HG02798 (cell line): ENCODE measurements around the gene STAT6.

Experiments used
- ATAC-seq: cut with Tn5 transposase; IDR thresholded peaks from one replicate; pipeline ENCODE4 v1.9.1; 2021; ENCODE audit warnings: mild to moderate bottlenecking; ENCODE audit not compliant: unreplicated experiment, poor library complexity

STAT6 gene

DNA sequence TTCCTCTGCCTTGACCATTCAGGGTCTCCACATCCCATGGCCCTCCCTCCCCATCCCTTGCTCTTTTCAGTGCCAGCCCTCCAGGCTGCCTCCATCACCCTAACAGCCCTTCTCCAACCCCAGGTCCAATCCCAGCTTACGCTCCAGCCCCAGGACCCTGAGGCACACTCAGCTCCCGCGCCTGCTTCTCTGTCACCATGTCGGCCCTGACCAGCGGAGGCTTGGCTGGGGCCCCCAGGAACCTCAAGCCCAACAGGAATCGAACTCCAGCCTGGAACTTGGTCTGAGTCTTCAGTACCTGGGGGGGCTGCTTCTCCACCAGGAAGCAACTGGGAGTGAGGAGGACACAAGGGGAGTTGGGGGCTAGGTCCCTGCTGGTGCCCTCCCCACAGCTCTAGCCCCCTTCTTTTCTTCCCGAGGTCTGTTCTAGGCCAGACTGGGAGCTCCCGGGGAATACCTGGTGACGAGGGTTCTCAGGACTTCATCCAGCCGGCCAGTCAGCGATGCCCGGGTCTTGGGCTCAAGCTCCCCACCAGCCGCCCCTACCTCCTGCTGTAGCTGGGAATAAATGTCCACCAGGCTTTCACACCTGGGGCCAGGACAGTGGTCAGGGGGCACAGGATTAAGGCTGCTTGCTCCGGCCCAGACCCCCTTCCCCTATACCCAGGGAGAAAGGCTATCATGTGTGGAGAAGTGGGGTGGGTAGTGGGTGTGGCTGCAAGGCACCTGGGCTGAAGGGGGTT is 6.0 kb downstream of the STAT6 start:
- ATAC-seq = no peak

- no peak for ATAC-seq
Observed at GRCh38 chr12:57104292-57104910, 6.8 kb downstream of the STAT6 start.

DNA sequence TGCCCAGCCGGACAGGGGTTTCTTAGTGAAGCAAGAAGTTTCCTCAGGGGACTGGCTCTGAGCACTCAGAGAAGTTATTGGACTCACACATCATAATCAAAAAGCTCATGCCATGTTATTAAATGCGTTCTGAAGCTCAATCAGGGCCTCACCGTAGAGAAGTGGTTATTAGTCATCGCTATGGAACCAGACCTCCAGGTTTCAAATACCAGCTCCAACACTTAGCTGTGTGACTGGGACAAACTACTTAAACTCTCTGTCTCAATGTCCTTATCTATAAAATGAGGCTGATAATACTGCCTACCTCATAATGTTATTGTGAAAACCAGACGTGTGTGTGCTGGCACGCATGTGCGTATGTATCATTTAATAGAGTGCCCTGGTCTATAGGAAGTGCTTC is 7.3 kb downstream of the STAT6 start:
- ATAC-seq = no peak

DNA sequence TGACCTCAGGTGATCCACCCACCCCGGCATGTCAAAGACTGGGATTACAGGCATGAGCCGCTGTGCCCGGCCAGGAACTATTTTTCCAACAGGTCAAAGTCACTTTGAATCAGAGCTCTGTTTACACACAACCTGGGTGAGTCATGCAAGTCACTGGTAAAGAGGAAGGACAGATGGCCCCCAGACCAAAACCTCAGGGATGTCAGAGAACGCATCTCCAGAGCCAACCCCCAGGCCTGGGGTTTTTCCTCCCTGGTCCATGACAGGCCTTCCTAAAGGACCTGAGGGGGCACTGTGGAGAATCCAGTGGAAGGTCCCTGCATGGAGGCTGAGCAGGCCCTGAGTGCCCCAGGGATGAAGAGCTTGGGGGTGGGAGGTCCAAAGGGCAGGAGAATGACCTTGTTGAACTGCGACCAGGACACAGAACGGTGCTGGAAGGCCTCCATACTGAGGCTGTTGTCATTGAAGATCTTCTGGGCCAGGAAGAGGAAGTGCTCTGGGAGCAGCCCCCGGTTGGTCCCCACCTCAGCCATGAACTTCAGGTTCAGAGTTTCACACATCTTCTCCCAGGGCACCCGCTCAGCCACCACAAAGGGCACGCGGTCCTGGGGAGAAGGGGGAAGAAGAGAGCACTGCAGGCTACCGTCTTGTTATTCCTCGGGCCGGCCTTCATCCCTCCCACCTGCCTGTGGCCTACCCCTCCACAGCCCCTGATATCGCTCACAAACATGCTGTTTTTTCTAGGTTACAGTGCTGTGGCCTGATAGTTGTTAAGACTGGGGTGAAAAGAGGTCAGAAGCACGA is 9.1 kb downstream of the STAT6 start:
- ATAC-seq = no peak

GRCh38 chr12:57099766-57100165 is 11.4 kb downstream of the STAT6 start:
- ATAC-seq = no peak

GRCh38 chr12:57099047-57099714 is 12.0 kb downstream of the STAT6 start:
- ATAC-seq = no peak

- ATAC-seq = no peak
Observed at GRCh38 chr12:57098546-57098945, 12.6 kb downstream of the STAT6 start.

- no peak for ATAC-seq
Observed at GRCh38 chr12:57097554-57097835, 13.7 kb downstream of the STAT6 start.

DNA sequence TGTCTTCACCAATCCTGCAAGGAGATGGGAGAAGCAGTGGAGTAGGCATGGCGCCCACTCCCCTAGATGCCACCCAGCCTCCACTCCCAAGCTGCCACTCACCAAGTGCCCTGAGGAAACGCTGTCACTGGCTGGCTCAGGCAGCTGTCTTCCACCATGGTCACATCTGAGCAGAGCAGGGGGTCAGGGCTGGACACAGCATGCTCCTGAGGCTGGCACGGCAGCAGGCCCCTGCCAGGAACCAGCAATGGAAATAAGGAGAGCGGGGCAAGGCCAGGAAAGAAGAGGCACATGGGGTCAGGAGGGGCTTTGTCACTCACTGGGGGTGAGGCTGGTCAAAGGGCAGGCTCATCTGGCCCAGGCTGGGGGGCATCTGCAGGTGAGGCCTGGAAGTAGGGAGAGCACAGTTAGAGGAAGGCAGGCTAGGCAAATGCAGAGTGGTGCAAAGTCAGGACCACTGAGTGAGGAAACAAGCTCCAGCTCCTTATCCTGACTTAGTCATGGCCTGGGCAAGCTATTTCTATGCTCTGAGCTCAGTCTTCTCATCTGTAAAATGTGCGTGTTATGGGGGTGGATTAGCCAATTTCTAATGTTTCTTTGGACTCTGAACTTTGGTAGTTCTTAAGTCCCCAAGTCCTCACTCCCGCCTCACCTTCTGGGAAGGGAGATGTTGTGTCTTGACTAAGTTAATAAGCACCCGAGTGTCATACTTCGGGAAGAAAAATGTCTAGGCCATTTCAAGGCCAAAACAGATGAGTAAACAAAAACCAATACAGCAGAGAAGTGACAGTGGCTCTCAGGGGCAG is 14.2 kb downstream of the STAT6 start:
- no peak for ATAC-seq

- no peak for ATAC-seq
Observed at GRCh38 chr12:57096099-57096572, 15.0 kb downstream of the STAT6 start.

- ATAC-seq = no peak
Observed at GRCh38 chr12:57095440-57095839, 15.7 kb downstream of the STAT6 start.

DNA sequence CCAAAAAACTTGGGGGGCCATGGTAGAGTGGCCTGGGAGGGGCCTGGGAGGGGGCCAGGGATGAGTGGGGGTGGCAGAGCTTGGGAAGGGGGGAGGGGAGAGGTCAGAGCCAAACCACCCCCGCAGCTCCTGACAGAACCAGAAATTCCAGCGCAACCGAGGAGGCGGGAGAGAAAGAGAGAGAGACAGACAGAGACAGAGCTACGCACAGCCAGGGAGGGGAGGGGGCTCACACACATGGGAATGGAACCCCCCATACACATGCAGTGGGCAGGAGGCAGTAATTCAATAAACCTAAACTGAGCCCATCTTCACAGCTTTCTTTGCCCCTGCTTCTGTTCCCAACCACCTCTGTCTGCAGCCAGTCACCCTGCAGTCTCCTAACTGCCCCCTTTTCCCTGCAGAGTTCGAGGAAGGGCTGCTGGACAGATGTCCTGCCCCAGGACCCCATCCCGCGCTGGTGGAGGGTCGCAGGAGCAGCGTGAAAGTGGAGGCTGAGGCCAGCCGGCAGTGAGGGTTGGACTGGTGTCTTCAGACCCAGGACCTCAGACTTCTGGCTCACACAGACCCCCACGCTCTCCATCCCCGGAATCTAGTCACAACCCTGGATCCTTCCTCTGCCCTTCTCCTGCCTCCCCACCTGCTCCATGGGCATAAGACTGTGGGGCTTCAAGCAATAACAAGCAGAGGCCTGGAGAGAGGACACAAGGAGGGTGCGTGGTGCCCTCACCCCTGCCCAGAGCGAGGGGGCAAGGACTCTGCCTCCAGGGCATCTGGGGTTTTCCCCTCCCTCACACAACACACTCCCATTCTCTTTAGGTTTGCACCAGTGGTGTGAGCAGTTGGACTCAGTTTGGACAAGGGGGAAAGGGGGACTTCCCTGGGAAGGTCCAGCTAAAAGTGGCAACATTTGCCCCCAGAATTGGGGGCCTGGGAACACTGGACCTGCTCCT is 16.7 kb downstream of the STAT6 start:
- ATAC-seq = no peak

GRCh38 chr12:57093415-57094207 is 17.6 kb downstream of the STAT6 start:
- peak; percentile 40 for ATAC-seq

- no peak for ATAC-seq
Observed at GRCh38 chr12:57092876-57093414, 18.2 kb downstream of the STAT6 start.

DNA sequence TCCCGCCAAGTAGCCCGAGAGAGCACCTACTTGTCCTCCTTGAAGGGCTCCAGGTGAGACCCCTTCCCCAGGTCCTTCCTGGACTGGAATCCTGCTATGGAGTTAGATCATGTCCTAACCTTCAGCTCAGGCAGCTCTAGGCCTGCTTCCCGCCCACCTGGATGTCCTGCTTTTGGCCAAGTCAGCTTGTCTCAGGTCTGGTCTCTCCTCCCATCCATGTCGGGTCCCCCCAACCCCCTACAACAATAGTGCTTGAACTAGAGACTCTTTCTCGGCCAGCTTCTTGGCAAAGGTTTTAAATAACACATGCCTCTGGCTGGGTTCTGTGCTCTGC is 18.7 kb downstream of the STAT6 start:
- no peak for ATAC-seq

DNA sequence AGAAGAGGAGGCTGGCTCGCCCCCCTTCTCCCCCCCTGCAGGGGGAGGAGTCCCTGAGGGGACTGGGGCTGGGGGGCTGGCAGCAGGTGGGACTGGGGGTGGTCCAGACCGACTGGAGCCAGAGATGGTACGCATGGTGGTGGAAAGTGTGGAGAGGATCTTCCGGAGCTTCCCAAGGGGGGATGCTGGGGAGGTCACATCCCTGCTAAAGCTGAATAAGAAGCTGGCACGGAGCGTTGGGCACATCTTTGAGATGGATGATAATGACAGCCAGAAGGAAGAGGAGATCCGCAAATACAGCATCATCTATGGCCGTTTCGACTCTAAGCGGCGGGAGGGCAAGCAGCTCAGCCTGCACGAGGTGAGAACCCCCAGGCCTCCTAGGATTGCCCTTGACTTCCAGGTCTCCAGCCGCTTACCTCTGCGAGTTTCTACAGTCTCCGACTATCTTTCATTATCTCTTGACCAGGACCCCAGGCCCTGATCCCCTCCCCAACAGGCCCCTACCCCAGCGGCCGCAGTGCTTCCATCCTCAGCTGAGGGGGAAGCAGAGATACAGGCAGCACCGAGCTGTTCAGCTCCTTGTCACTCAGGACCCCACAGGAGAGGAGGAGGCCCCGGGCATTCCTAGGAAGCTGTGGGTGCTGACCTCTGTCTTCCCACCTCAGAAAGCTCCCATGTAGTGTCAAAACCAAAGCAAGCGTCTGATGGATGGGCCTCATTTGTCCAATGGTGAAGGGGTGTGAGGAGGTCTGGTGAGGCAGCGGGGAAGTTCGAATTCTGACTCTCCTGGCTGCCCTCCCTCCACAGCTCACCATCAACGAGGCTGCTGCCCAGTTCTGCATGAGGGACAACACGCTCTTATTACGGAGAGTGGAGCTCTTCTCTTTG is 19.3 kb downstream of the STAT6 start:
- ATAC-seq = no peak
